OCI-LY3 (cell line): ENCODE results near the gene KIAA0319L.

Experiments used
- H2AFZ ChIP-seq: fragments of 200-600, 300-600 bp; shearing (Covaris generic); 2 replicates; pipeline ENCODE4 v1.6.0; 2014; ENCODE audit warnings: antibody characterized with exemption, low read depth, low read length
- H3K27ac ChIP-seq: fragments of 200-600, 300-600 bp; sonication (generic); 2 replicates; pipeline ENCODE4 v1.5.1; 2014; ENCODE audit warnings: mild to moderate bottlenecking, low read length, moderate library complexity, mixed read lengths
- H3K27me3 ChIP-seq: fragments of 200-600, 300-600 bp; sonication (generic); 2 replicates; pipeline ENCODE4 v1.6.1; 2014; ENCODE audit warnings: low read depth, low read length, mixed read lengths
- H3K36me3 ChIP-seq: fragments of 200-600, 300-600 bp; sonication (generic); replicated peaks from 2 replicates; pipeline ENCODE3; 2014; ENCODE audit warnings: low read depth, low read length, mixed read lengths
- H3K4me1 ChIP-seq: fragments of 300-600, 200-600 bp; sonication (generic); 2 replicates; pipeline ENCODE4 v1.6.1; 2014; ENCODE audit warnings: low read length, mixed read lengths
- H3K4me2 ChIP-seq: fragments of 200-600, 300-600 bp; sonication (generic); 2 replicates; pipeline ENCODE4 v1.6.1; 2014; ENCODE audit warnings: low read length, mixed read lengths
- H3K4me3 ChIP-seq: fragments of 300-600, 200-600 bp; sonication (generic); 2 replicates; pipeline ENCODE4 v1.5.1; 2014; ENCODE audit warnings: antibody characterized with exemption, mild to moderate bottlenecking, low read length, moderate library complexity
- H3K79me2 ChIP-seq: fragments of 300-600, 200-600 bp; shearing (Covaris generic); 2 replicates; pipeline ENCODE4 v1.6.1; 2014; ENCODE audit warnings: mild to moderate bottlenecking, low read length, mixed read lengths
- H3K9ac ChIP-seq: fragments of 300-600, 200-600 bp; shearing (Covaris generic); 2 replicates; pipeline ENCODE4 v1.6.0; 2014; ENCODE audit warnings: mild to moderate bottlenecking, low read length, moderate library complexity
- H3K9me3 ChIP-seq: fragments of 200-600, 300-600 bp; shearing (Covaris generic); 2 replicates; pipeline ENCODE4 v1.6.1; 2014; ENCODE audit warnings: low read length, mixed read lengths; ENCODE audit not compliant: insufficient read depth
- H4K20me1 ChIP-seq: fragments of 200-600, 300-600 bp; sonication (generic); 2 replicates; pipeline ENCODE4 v1.6.1; 2016; ENCODE audit warnings: low read length, mixed read lengths; ENCODE audit not compliant: insufficient read depth
- CTCF ChIP-seq: fragments of 200-600, 300-600 bp; sonication (generic); IDR thresholded peaks from 2 replicates; pipeline ENCODE4 v1.5.1; 2014; ENCODE audit warnings: antibody characterized with exemption, low read length, low read depth
- EZH2phosphoT487 ChIP-seq: fragments of 200-600 bp; shearing (Covaris generic); IDR thresholded peaks from 2 replicates; pipeline ENCODE4 v1.6.1; 2018; ENCODE audit warnings: antibody characterized with exemption, mixed run types, low read depth

KIAA0319L gene

GRCh38 chr1:35591211-35591610, 34.0 kb upstream of the KIAA0319L start:
- no peaks in the 10 kb centered on the region for H3K27me3 ChIP-seq
- no peaks in the 10 kb centered on the region for H3K9me3 ChIP-seq
- H3K36me3 ChIP-seq: no peaks in the 10 kb centered on the region
- H3K9ac ChIP-seq: no peak overlapping the region
- no peak overlapping the region for H3K4me3 ChIP-seq
- H4K20me1 ChIP-seq: no peaks in the 10 kb centered on the region
- no peak for TF ChIP-seq EZH2phosphoT487
- TF ChIP-seq CTCF: no peak
- no peaks in the 10 kb centered on the region for H3K4me1 ChIP-seq
- H3K79me2 ChIP-seq: no peaks in the 10 kb centered on the region
- no peak overlapping the region for H3K27ac ChIP-seq
- H3K4me2 ChIP-seq: no peak overlapping the region
- no peak overlapping the region for H2AFZ ChIP-seq

- no peak overlapping the region for H2AFZ ChIP-seq
- H3K36me3 ChIP-seq: no peaks in the 10 kb centered on the region
- no peak overlapping the region for H3K9ac ChIP-seq
- no peaks in the 10 kb centered on the region for H4K20me1 ChIP-seq
- TF ChIP-seq EZH2phosphoT487 (no peak), CTCF (no peak)
- no peaks in the 10 kb centered on the region for H3K4me1 ChIP-seq
- no peaks in the 10 kb centered on the region for H3K9me3 ChIP-seq
- no peak overlapping the region for H3K4me3 ChIP-seq
- no peaks in the 10 kb centered on the region for H3K79me2 ChIP-seq
- H3K27ac ChIP-seq: no peak overlapping the region
- H3K4me2 ChIP-seq: no peak overlapping the region
- H3K27me3 ChIP-seq: no peaks in the 10 kb centered on the region
These were observed 33.4 kb upstream of the KIAA0319L start for GRCh38 chr1:35590476-35591040.

DNA sequence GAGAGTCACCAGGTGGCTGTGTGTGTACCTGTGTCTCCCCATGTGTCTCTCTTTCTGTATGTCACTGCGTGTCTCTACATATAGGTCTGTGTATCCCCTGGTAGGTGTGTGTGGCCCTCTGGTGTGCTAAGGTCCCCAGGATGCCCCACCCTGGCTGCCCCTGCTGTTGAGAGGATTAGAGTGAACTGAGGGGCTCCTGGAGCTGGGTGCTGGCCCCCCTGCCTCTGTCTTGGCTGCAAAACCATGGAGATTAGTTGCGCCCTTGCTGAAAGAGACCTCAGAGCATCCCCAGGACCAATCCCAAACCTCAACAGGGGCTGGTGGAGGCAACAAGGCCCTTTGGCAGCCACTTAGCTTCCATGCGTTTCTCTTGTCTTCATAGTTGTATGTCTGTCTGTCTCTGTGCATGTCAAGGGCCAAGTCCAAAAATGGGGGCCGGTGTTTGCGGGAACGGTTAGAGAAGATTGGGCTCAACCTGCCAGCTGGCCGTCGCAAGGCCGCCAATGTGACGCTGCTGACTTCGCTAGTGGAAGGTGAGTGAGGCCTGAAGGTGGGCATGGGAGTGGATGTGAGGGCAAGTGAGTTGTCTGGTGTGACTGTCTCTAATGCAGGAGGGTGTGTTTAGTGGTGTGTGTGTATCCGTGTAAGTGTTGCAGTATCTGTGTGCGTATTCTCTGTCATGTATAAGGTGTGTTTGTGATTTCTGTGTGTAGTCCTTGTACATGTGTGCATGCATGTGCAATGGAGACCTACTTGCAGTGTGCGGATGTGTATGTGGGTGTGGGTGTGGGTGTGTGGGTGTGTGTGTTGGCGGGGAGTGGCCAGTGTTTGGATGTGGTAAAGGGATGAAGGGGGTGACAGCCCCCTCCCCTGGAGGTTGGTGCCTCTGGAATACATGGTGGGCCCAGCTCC, 32.6 kb upstream of the KIAA0319L start:
- no peaks in the 10 kb centered on the region for H3K36me3 ChIP-seq
- TF ChIP-seq CTCF (no peak), EZH2phosphoT487 (no peak)
- no peaks in the 10 kb centered on the region for H4K20me1 ChIP-seq
- H3K27me3 ChIP-seq: no peaks in the 10 kb centered on the region
- H3K9me3 ChIP-seq: no peaks in the 10 kb centered on the region
- no peaks in the 10 kb centered on the region for H3K4me1 ChIP-seq
- H2AFZ ChIP-seq: no peak overlapping the region
- no peaks in the 10 kb centered on the region for H3K79me2 ChIP-seq
- H3K27ac ChIP-seq: no peak overlapping the region
- no peak overlapping the region for H3K4me3 ChIP-seq
- no peak overlapping the region for H3K9ac ChIP-seq
- H3K4me2 ChIP-seq: no peak overlapping the region

GRCh38 chr1:35588197-35588910, 31.2 kb upstream of the KIAA0319L start:
- H3K27ac ChIP-seq: no peak overlapping the region
- no peaks in the 10 kb centered on the region for H3K27me3 ChIP-seq
- H3K4me3 ChIP-seq: no peak overlapping the region
- H3K79me2 ChIP-seq: no peaks in the 10 kb centered on the region
- no peak overlapping the region for H3K4me2 ChIP-seq
- H3K4me1 ChIP-seq: no peaks in the 10 kb centered on the region
- H3K36me3 ChIP-seq: no peaks in the 10 kb centered on the region
- no peak overlapping the region for H2AFZ ChIP-seq
- H4K20me1 ChIP-seq: no peaks in the 10 kb centered on the region
- H3K9ac ChIP-seq: no peak overlapping the region
- no peaks in the 10 kb centered on the region for H3K9me3 ChIP-seq
- no peak for TF ChIP-seq EZH2phosphoT487
- TF ChIP-seq CTCF: no peak
